Suprapubic skin (tissue), 4 donors: ENCODE measurements around the gene ZNF841. TPM values are rescaled to one million over a fixed set of nuclear protein-coding genes. Genes with fewer than 3 reads are reported as not detected.

Experiments
- DNase-seq, 2 donors: peaks; one replicate each; pipeline ENCODE4 v3.0.0-alpha.2; 2019; ENCODE audit warnings: low spot score in 2 of 2
- H3K27ac ChIP-seq: fragments of 200-600 bp; sonication (generic); one replicate; pipeline ENCODE4 v1.5.1; 2019
- H3K27me3 ChIP-seq: fragments of 200-600 bp; sonication (generic); one replicate; pipeline ENCODE4 v1.5.1; 2019
- H3K36me3 ChIP-seq: fragments of 200-600 bp; sonication (generic); one replicate; pipeline ENCODE4 v1.5.1; 2019
- H3K4me1 ChIP-seq: fragments of 200-600 bp; sonication (generic); one replicate; pipeline ENCODE4 v1.5.1; 2019
- H3K4me3 ChIP-seq: fragments of 200-600 bp; sonication (generic); one replicate; pipeline ENCODE4 v1.5.1; 2019; ENCODE audit warnings: mild to moderate bottlenecking
- H3K9me3 ChIP-seq: fragments of 200-600 bp; sonication (generic); one replicate; pipeline ENCODE4 v1.5.1; 2019
- CTCF ChIP-seq, 2 donors: fragments of 200-600 bp in 1 of 2; fragments of 450-650 bp in 1 of 2; sonication (generic) in 1 of 2; IDR thresholded peaks; one replicate each; pipeline ENCODE4 v1.5.1; 2016 to 2019; ENCODE audit warnings: antibody characterized with exemption in 2 of 2, mild to moderate bottlenecking in 1 of 2, moderate library complexity in 1 of 2
- EP300 ChIP-seq: sonication (generic); formaldehyde crosslinking; IDR thresholded peaks from one replicate; pipeline ENCODE4 v1.6.1; 2017; ENCODE audit warnings: antibody characterized with exemption
- POLR2A ChIP-seq, 2 donors: fragments of 450-650 bp; IDR thresholded peaks; one replicate each; pipeline ENCODE4 v1.6.1; 2017; ENCODE audit warnings: antibody characterized with exemption in 2 of 2, mild to moderate bottlenecking in 2 of 2, moderate library complexity in 2 of 2
- POLR2AphosphoS5 ChIP-seq, 3 donors: sonication (generic); formaldehyde crosslinking; IDR thresholded peaks; one replicate each; pipeline ENCODE4 v1.6.1; 2017; ENCODE audit warnings: antibody characterized with exemption in 3 of 3
- WGBS: methylation state at CpG from one replicate; pipeline ENCODE4 v1.1.5; 2018; 5-methylcytosine and 5-hydroxymethylcytosine counted together
- total RNA-seq, 4 donors: library from RNA; depleted of rRNA; stranded (reverse); fragments of >200 nt; gene quantifications; one replicate each; pipeline ENCODE4 v1.1.0, GENCODE V29; 2016

Gene ZNF841
- total RNA-seq, 4 donors from 2014 or later, result 12.4 to 33.7 (median 18.6) TPM

GRCh38 chr19:52138983-52139251 is 43.4 kb upstream of the ZNF841 start:
- no peaks in the 10 kb centered on the region for H3K27me3 ChIP-seq
- peaks cover 37% of the 10 kb centered on the region for H3K4me1 ChIP-seq
- no peak for DNase-seq
- WGBS, result 0% methylated on average over 7 of the region's 7 CpGs
- no peaks in the 10 kb centered on the region for H3K36me3 ChIP-seq
- no peaks in the 10 kb centered on the region for H3K9me3 ChIP-seq
- peak overlapping the region; percentile 93 for H3K4me3 ChIP-seq
- TF ChIP-seq EP300, result no peak
- no peak for TF ChIP-seq POLR2AphosphoS5 (IDR thresholded peaks at IDR 0.05)
- no peak for TF ChIP-seq POLR2A (IDR thresholded peaks at IDR 0.05)
- no peak for TF ChIP-seq CTCF (IDR thresholded peaks at IDR 0.05)
- H3K27ac ChIP-seq, result peak overlapping the region; percentile 98

DNA sequence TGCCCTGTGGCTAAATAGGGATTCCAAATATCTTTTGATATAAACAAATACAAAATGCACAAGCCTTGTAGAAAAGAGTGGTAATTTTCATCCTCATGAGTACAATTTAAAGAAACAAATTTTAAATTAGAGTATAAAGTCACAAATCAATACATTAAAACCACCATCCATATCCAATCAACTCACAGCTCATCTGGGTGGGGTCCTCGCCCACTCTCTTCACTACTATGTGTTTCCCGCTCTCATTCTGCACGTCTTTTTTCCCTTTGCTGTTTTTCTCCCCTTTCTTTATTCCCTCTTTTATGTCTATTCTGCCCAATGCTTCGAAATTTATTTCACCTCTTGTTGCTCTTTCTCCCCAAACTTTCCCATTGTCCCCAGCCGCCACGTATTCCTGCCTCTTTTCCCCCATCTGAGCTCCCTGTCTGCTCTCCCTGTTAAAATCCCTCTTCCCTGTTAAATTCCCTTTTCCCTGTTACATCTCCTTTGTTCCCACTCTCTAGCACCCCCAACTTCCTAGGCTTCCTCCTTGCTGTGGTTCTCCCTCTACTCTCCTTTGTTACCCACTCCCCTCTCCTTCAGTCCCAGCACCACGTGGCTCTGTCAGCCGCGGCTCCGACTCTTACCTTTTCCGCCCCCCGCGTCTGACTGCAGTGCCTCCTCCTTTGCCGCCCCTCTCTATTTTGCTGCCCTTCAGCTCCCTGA is 42.9 kb upstream of the ZNF841 start:
- DNase-seq, result no peak
- Histone ChIP-seq H3K9me3 (no peaks in the 10 kb centered on the region), H3K36me3 (no peaks in the 10 kb centered on the region), H3K4me3 (peak overlapping the region; percentile 93), H3K27me3 (no peaks in the 10 kb centered on the region), H3K4me1 (peaks cover 37% of the 10 kb centered on the region), H3K27ac (peak overlapping the region; percentile 98)
- TF ChIP-seq POLR2AphosphoS5 (IDR thresholded peaks at IDR 0.05) (no peak), POLR2A (IDR thresholded peaks at IDR 0.05) (no peak), EP300 (no peak), CTCF (IDR thresholded peaks at IDR 0.05) (no peak)
- 8% methylated on average over 14 of the region's 14 CpGs for WGBS

DNA sequence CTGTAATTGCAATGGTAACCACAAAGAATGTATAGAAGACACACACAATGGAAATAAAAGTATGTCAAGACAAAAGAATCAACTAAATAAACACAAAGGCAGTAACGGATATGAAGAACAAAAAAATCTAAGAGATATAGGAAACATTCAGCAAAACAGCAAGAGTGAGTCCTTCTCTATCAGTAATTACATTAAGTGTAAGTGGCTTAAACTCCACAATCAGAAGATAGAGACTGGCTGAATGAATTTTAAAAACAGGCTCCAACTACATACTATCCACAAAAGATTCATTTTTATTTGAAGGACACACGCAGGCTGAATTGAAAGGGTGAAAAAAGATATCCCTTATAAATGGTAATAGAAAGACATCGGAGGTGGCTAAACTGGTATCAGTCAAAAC is 24.7 kb upstream of the ZNF841 start:
- Histone ChIP-seq H3K4me1 (no peaks in the 10 kb centered on the region), H3K4me3 (no peak overlapping the region), H3K9me3 (peaks cover 83% of the 10 kb centered on the region), H3K27ac (no peak overlapping the region), H3K27me3 (no peaks in the 10 kb centered on the region), H3K36me3 (peaks cover 98% of the 10 kb centered on the region)
- WGBS, result 97% methylated on average over 3 of the region's 3 CpGs
- TF ChIP-seq CTCF (IDR thresholded peaks at IDR 0.05) (no peak), POLR2AphosphoS5 (IDR thresholded peaks at IDR 0.05) (no peak), EP300 (no peak), POLR2A (IDR thresholded peaks at IDR 0.05) (no peak)
- DNase-seq, result no peak

DNA sequence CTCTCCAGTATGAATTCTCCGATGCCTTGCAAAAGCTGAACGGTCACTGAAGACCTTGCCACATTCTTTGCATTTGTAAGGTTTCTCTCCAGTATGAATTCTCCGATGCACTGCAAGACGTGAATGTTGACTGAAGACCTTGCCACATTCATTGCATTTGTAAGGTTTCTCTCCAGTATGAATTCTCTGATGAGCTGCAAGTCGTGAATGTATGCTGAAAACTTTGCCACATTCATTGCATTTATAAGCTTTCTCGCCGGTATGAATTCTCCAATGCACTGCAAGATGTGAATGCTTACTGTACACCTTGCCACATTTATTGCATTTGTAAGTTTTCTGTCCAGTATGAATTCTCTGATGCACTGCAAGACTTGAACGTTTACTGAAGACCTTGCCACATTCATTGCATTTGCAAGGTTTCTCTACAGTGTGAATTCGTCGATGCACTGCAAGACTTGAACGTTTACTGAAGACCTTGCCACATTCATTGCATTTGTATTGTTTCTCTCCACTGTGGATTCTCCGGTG is 20.0 kb upstream of the ZNF841 start:
- Histone ChIP-seq H3K27me3 (no peaks in the 10 kb centered on the region), H3K9me3 (peaks cover 92% of the 10 kb centered on the region), H3K4me3 (no peak overlapping the region), H3K27ac (no peak overlapping the region), H3K36me3 (peaks cover 55% of the 10 kb centered on the region), H3K4me1 (no peaks in the 10 kb centered on the region)
- WGBS, result 97% methylated on average over 12 of the region's 12 CpGs
- TF ChIP-seq POLR2A (IDR thresholded peaks at IDR 0.05) (no peak), POLR2AphosphoS5 (IDR thresholded peaks at IDR 0.05) (no peak), EP300 (no peak), CTCF (IDR thresholded peaks at IDR 0.05) (no peak)
- DNase-seq, result no peak

DNA sequence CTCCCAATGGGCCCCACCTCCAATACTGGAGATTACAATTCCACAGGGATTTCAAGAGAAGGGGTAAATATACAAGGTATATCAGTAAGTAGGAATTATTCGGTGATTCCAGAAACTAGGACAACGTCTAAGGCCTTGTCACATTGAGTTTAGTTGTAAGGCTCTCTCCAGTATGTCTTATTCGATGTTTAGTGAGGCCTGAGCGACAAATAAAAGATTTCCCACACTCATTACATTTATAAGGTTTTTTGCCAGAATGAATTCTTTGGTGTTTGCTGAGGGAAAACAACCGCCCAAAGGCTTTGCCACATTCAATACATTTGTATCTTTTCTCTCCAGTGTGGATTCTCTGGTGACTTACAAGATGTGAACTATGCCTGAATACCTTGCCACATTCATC is 19.1 kb upstream of the ZNF841 start:
- Histone ChIP-seq H3K27me3 (no peaks in the 10 kb centered on the region), H3K9me3 (peaks cover 89% of the 10 kb centered on the region), H3K36me3 (peaks cover 46% of the 10 kb centered on the region), H3K27ac (no peak overlapping the region), H3K4me1 (no peaks in the 10 kb centered on the region), H3K4me3 (no peak overlapping the region)
- WGBS, result 96% methylated on average over 5 of the region's 5 CpGs
- TF ChIP-seq POLR2A (IDR thresholded peaks at IDR 0.05) (no peak), EP300 (no peak), POLR2AphosphoS5 (IDR thresholded peaks at IDR 0.05) (no peak), CTCF (IDR thresholded peaks at IDR 0.05) (no peak)
- DNase-seq, result no peak
